GM06990 (cell line): ENCODE measurements around the gene ITK.

Source experiments
- DNase-seq: peaks from one replicate; pipeline ENCODE4 v3.0.0-alpha.2; 2011; ENCODE audit not compliant: insufficient read length; ENCODE audit errors: extremely low read depth
- H3K27me3 ChIP-seq: replicated peaks from 2 replicates; pipeline ENCODE4 v1.6.0; 2011; ENCODE audit warnings: low read length; ENCODE audit not compliant: control insufficient read depth, insufficient read depth
- H3K36me3 ChIP-seq: 2 replicates; pipeline ENCODE4 v1.5.1; 2011; ENCODE audit warnings: low read length; ENCODE audit not compliant: control insufficient read depth, insufficient read depth
- H3K4me3 ChIP-seq: replicated peaks from 2 replicates; pipeline ENCODE4 v1.5.1; 2011; ENCODE audit warnings: low read depth, mild to moderate bottlenecking, control low read depth, low read length
- CTCF ChIP-seq: IDR thresholded peaks from 2 replicates; pipeline ENCODE4 v1.5.1; 2011; ENCODE audit warnings: low read length, control low read depth, mild to moderate bottlenecking, inconsistent platforms; ENCODE audit not compliant: insufficient read depth, poor library complexity, severe bottlenecking

ITK gene

GRCh38 chr5:157295247-157295646, 114.6 kb downstream of the ITK start:
- H3K4me3 ChIP-seq = no peak overlapping the region
- H3K36me3 ChIP-seq = peaks cover 28% of the 10 kb centered on the region
- no peak for TF ChIP-seq CTCF

GRCh38 chr5:157300564-157300963, 119.9 kb downstream of the ITK start:
- Histone ChIP-seq H3K4me3 (no peak overlapping the region), H3K36me3 (peaks cover 39% of the 10 kb centered on the region), H3K27me3 (no peaks in the 10 kb centered on the region)
- DNase-seq = no peak
- no peak for TF ChIP-seq CTCF

More at GRCh38 chr5:157295247-157295646, 114.6 kb downstream of the ITK start:
- no peak for DNase-seq
- no peaks in the 10 kb centered on the region for H3K27me3 ChIP-seq

GRCh38 chr5:157301066-157301465, 120.4 kb downstream of the ITK start:
- no peak overlapping the region for H3K4me3 ChIP-seq
- H3K27me3 ChIP-seq = no peaks in the 10 kb centered on the region
- TF ChIP-seq CTCF = no peak
- no peak for DNase-seq
- peaks cover 41% of the 10 kb centered on the region for H3K36me3 ChIP-seq

- DNase-seq = no peak
- TF ChIP-seq CTCF = no peak
- H3K4me3 ChIP-seq = no peak overlapping the region
- H3K36me3 ChIP-seq = peaks cover 35% of the 10 kb centered on the region
- H3K27me3 ChIP-seq = no peaks in the 10 kb centered on the region
Measured at GRCh38 chr5:157303023-157303422, 122.4 kb downstream of the ITK start.

GRCh38 chr5:157303667-157304327, 123.2 kb downstream of the ITK start:
- Histone ChIP-seq H3K27me3 (no peaks in the 10 kb centered on the region), H3K4me3 (no peak overlapping the region), H3K36me3 (peaks cover 35% of the 10 kb centered on the region)
- TF ChIP-seq CTCF = peak; percentile 32
- no peak for DNase-seq
